Measurements from ENCODE around the gene SLC4A3.

SLC4A3 gene

DNA sequence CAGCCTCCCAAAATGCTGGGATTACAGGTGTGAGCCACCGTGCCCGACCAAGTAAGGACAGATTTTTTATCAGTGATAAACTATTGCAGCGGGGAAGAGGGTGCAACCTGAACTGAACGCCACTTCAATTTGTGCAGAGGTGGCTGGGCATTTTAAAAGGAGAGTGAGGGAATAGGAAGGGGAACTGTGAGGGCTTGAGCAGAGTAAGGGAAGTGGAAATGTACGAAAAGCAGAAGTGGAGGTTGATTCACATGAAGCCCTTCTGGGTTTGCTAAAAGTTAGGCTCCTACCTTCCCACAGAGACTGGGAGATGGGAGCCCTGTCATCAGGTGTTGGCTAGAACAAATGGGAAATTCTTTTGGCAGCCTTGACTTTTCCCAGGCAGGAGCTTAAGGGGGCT is 23.7 kb upstream of the SLC4A3 start:
- DNase-seq = no peak
- Histone ChIP-seq H3K36me3 (replicated peaks) (peaks cover 13% of the 10 kb centered on the region), H3K4me3 (ENCODE audit: low read depth, low read length) (no peak overlapping the region), H3K27ac (no peak overlapping the region), H3K27me3 (replicated peaks) (no peaks in the 10 kb centered on the region)
- in situ Hi-C loops (cut with HindIII; ENCODE audit: low pct_ligation_motif_present, low sequenced_read_pairs) = no loop called here
- TF ChIP-seq, protein P1, sequence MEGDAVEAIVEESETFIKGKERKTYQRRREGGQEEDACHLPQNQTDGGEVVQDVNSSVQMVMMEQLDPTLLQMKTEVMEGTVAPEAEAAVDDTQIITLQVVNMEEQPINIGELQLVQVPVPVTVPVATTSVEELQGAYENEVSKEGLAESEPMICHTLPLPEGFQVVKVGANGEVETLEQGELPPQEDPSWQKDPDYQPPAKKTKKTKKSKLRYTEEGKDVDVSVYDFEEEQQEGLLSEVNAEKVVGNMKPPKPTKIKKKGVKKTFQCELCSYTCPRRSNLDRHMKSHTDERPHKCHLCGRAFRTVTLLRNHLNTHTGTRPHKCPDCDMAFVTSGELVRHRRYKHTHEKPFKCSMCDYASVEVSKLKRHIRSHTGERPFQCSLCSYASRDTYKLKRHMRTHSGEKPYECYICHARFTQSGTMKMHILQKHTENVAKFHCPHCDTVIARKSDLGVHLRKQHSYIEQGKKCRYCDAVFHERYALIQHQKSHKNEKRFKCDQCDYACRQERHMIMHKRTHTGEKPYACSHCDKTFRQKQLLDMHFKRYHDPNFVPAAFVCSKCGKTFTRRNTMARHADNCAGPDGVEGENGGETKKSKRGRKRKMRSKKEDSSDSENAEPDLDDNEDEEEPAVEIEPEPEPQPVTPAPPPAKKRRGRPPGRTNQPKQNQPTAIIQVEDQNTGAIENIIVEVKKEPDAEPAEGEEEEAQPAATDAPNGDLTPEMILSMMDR (IDR thresholded peaks at IDR 0.05; ENCODE audit: low read depth, low read length, missing control alignments) = no peak

DNA sequence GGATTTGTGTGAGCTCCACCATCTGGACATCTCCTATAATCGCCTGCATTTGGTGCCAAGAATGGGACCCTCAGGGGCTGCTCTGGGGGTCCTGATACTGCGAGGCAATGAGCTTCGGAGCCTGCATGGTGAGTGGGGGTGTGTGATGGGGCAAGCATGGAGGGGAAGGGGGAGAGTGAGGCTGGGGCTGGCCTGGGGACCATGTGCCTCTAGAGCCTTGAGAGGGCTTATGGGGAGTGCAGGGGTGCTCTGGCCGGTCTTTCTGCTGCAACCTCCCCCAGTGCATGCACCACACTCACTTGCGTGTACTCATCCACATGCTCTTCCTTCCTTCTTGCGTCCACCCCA is 21.8 kb upstream of the SLC4A3 start:
- H3K36me3 ChIP-seq (replicated peaks) = peaks cover 13% of the 10 kb centered on the region
- no peak overlapping the region for H3K4me3 ChIP-seq (ENCODE audit: low read depth, low read length)
- no peaks in the 10 kb centered on the region for H3K27me3 ChIP-seq (replicated peaks)
- in situ Hi-C loops (cut with HindIII; ENCODE audit: low pct_ligation_motif_present, low sequenced_read_pairs) = no loop called here
- TF ChIP-seq, protein P1 (IDR thresholded peaks at IDR 0.05; ENCODE audit: low read depth, low read length, missing control alignments) = no peak
- DNase-seq = no peak
- H3K27ac ChIP-seq = no peak overlapping the region

DNA sequence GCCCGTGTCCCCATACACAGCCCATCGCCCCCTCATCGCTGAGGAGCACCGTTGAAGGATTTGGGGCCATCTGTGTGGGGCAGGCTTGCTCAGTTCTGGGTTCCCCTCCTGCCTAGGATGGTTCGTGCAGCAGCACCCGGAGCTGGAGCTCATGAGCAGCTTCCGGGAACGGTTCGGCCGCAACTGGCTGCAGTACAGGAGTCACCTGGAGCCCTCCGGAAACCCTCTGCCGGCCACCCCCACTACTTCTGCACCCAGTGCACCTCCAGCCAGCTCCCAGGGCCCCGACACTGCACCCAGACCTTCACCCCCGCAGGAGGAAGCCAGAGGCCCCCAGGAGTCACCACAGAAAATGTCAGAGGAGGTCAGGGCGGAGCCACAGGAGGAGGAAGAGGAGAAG is 19.5 kb upstream of the SLC4A3 start:
- TF ChIP-seq, protein P1 (IDR thresholded peaks at IDR 0.05; ENCODE audit: low read depth, low read length, missing control alignments) = no peak
- H3K36me3 ChIP-seq (replicated peaks) = peaks cover 23% of the 10 kb centered on the region
- no peak for DNase-seq
- no peaks in the 10 kb centered on the region for H3K27me3 ChIP-seq (replicated peaks)
- H3K27ac ChIP-seq = no peak overlapping the region
- in situ Hi-C loops (cut with HindIII; ENCODE audit: low pct_ligation_motif_present, low sequenced_read_pairs) = no loop called here
- no peak overlapping the region for H3K4me3 ChIP-seq (ENCODE audit: low read depth, low read length)

DNA sequence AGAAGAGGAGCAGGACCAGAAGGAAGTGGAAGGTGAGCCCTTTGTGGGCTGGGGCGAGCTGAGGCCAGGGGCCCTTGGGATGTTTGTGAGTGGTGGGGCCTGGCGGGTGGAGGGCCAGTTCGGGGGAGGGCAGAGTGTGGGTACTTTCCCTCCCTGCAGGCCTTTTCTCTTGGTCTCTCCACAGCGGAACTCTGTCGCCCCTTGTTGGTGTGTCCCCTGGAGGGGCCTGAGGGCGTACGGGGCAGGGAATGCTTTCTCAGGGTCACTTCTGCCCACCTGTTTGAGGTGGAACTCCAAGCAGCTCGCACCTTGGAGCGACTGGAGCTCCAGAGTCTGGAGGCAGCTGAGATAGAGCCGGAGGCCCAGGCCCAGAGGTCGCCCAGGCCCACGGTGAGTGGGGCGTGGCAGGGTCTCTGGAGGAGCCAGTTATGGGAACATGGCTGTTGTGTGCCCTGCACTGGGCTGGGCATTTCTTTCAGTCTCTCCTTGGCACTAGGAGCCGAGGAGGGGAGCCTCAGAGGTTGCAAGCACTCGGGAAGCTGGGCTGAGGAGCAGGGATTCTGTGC is 18.9 kb upstream of the SLC4A3 start:
- Histone ChIP-seq H3K4me3 (ENCODE audit: low read depth, low read length) (no peak overlapping the region), H3K36me3 (replicated peaks) (peaks cover 23% of the 10 kb centered on the region), H3K27ac (no peak overlapping the region), H3K27me3 (replicated peaks) (no peaks in the 10 kb centered on the region)
- in situ Hi-C loops (cut with HindIII; ENCODE audit: low pct_ligation_motif_present, low sequenced_read_pairs) = no loop called here
- no peak for DNase-seq
- TF ChIP-seq, protein P1 (IDR thresholded peaks at IDR 0.05; ENCODE audit: low read depth, low read length, missing control alignments) = no peak

DNA sequence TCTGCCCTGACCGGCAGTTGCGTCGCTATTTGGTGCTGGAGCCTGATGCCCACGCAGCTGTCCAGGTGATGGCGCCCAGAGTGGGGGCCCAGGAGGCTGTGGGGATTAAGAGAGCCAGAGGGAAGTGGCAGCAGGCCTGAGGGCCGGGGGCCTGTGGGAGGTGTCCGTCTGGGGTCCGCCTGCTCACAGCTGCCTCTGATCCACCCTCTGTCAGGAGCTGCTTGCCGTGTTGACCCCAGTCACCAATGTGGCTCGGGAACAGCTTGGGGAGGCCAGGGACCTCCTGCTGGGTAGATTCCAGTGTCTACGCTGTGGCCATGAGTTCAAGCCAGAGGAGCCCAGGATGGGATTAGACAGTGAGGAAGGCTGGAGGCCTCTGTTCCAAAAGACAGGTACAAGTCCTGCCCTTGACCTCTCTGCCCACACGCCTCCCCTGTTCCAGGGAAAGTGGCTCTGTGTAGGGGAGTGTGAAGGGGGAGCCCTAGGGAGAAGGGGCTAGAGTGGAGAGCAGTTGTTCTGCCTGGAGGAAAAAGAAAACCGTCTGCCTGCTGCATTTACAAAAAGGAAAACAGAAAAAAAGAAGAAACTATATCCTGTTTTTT is 18.2 kb upstream of the SLC4A3 start:
- no peak overlapping the region for H3K27ac ChIP-seq
- H3K36me3 ChIP-seq (replicated peaks) = peaks cover 25% of the 10 kb centered on the region
- in situ Hi-C loops (cut with HindIII; ENCODE audit: low pct_ligation_motif_present, low sequenced_read_pairs) = no loop called here
- DNase-seq = no peak
- TF ChIP-seq, protein P1 (IDR thresholded peaks at IDR 0.05; ENCODE audit: low read depth, low read length, missing control alignments) = no peak
- no peak overlapping the region for H3K4me3 ChIP-seq (ENCODE audit: low read depth, low read length)
- no peaks in the 10 kb centered on the region for H3K27me3 ChIP-seq (replicated peaks)

DNA sequence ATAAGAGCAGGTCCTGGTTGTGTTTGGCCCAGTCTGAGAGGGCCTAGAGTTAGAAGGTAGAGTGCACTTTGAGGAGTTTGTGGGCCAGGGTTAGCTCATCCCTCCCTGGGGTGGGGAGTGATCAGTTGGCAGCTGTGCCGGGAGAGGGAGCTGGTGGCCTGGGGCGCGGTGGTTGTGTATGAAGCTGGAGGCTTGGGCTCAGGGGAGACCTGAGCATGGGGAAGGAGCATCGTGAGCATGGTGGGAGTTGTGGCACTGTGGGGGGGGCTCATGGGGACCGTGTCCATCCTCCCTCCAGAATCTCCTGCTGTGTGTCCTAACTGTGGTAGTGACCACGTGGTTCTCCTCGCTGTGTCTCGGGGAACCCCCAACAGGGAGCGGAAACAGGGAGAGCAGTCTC is 16.1 kb upstream of the SLC4A3 start:
- in situ Hi-C loops (cut with HindIII; ENCODE audit: low pct_ligation_motif_present, low sequenced_read_pairs) = no loop called here
- H3K36me3 ChIP-seq (replicated peaks) = peaks cover 24% of the 10 kb centered on the region
- no peak for DNase-seq

More for the DNA sequence above, 16.1 kb upstream of the SLC4A3 start:
- Histone ChIP-seq H3K4me3 (ENCODE audit: low read depth, low read length) (no peak overlapping the region), H3K27me3 (replicated peaks) (no peaks in the 10 kb centered on the region), H3K27ac (no peak overlapping the region)
- TF ChIP-seq, protein P1 (IDR thresholded peaks at IDR 0.05; ENCODE audit: low read depth, low read length, missing control alignments) = no peak

Data from brain microvascular endothelial cell (primary cell).